HuH-7 (cell line): ENCODE measurements around the gene MYH7.
"Not testable (repeated sequence)": the region's sequence is repeated elsewhere in the genome, so short reads cannot be mapped to it uniquely, and the experiment has no call there.

Experiments
- DNase-seq: peaks from one replicate; pipeline ENCODE4 v3.0.0; 2011; ENCODE audit warnings: low spot score

MYH7 gene

DNA sequence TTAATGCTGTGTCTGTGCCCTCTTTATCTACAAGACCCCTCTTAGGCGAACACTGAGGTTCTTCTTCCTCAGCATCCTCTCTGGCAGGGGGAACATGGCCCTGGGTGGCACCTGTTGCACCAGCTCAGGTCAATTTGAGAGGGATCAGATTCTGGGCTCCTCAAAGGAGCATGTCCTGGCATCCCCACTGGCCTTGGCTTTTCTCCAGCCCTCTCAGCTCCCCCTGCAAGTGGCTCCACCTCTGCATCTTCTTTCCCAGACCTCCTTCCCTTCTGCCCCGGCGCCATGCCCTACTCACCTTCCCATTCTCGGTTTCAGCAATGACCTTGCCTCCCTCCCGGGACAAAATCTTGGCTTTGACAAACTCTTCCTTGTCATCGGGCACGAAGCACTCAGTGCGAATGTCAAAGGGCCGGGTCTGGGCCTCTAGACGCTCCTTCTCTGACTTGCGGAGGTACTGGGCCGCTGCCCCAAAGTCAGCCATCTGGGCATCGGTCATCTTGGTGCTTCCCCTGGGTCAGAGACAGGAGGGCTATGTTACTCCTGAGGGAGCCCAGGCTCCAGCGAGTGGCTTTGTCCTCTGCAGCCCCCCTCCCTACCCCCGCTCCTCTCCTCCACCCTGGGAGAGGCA, 28.6 kb downstream of the MYH7 start:
- DNase-seq: no peak

DNA sequence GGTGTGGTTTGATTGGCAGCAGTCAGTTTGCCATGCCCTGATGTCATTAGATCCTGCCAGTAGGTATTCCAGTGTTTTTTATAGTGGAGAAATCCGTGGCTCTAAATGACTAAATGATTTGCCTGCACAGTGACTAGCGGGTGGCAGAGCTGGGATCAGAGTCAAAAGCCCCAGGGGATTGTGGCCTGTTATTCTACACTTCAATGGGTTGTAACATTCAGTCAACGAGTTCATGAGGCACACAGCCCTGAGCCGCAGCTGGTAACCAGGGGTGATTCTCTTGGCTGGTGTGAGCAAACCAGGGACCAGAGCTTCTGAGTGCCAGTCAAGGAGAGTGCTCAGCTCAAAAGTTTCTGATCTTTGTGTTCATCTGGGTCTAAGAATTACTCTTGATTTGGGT, 29.2 kb downstream of the MYH7 start:
- no peak for DNase-seq

DNA sequence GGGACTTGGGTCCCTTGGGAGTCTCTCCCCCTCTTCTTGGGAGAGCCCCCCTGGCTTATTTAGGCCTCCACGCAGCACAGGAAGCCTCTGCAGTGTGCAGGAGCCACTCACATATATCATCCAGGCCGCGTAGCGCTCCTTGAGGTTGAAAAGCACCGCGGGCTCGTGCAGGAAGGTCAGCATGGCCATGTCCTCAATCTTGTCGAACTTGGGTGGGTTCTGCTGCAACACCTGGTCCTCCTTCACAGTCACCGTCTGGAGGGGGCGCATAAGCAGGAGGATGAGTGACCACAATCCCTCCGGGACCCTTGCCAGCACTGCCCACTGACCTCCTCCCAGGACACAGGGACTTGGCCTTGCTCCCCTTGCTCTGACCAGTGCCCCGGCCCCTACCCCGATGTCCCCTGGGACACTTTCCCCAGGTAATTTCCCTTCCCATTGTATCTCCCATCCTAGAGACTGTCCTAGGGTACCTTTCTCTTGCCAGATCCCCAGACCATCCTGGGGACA, 29.9 kb downstream of the MYH7 start:
- no peak for DNase-seq

DNA sequence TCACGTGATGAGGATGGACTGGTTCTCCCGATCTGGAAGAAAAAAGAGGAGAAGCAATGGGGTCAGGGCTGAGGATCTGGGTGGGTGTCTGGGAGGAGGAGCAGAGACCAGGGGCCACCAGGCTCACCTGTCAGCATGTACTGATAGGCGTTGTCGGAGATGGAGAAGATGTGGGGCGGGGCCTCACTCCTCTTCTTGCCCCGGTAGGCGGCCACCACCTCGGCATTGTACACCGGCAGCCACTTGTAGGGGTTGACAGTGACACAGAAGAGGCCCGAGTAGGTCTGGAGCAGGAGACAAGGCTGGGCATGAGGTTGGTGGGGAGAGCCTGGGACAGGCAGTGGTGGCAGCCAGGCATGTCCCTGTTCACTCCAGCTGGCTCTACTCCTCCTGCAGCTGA, 30.4 kb downstream of the MYH7 start:
- DNase-seq: no peak

DNA sequence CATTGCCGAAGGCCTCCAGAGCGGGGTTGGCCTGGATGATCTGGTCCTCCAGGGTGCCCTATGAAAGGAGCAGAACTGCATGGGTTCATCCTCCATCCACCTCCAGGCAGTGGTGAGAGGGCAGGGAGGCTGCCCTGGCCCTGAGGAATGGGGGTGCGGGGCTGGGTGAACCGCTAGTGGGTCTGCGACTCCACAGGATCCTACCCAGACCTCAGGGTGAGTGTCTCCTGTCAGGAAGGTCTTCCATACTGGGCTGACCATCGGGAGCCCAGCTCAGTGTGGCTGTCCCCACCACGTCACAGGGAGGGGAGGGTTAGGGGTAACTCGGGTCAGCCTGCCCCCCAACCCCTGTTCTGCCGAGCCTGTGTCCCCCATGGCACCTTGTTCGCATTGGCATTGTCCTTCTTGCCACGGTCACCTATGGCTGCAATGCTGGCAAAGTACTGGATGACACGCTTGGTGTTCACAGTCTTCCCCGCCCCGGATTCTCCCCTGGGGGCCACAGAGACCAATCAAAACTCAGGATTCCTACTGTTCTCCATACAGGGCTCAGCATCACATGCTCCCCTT, 31.0 kb downstream of the MYH7 start:
- no peak for DNase-seq

DNA sequence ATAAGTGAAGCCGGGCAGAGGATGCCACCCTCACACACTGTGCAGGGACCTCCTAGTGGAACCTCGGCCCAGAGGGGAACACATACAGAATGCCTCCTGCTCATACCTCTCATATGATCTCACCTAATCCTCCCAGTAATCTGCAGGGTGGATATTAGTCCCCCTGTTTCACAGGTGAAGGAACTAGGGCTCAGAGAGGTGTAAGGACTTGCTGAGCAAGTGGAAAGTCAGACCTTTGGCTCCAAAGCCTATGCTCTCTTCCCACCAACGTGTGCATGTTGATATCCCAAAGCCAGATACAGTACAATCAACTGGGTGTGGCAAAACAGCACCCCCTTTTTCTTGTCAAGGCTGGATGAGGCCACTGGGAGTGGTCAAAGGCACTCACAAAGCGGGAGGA, 31.6 kb downstream of the MYH7 start:
- no peak for DNase-seq

DNA sequence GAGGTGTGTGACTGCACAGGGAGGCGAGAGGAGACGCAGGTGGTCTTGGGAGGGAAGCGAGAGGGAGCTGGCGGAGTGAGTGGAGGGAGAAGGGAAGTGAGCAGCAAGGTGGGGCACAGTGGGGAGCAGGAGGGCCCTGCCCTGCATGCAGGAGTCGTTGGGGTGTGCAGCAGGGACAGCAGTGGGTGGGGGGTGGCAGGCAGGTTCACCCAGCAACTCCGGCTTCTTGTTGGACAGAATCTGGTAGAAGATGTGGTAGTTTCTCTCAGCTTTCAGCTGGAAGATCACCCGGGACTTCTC, 32.4 kb downstream of the MYH7 start:
- no peak for DNase-seq

DNA sequence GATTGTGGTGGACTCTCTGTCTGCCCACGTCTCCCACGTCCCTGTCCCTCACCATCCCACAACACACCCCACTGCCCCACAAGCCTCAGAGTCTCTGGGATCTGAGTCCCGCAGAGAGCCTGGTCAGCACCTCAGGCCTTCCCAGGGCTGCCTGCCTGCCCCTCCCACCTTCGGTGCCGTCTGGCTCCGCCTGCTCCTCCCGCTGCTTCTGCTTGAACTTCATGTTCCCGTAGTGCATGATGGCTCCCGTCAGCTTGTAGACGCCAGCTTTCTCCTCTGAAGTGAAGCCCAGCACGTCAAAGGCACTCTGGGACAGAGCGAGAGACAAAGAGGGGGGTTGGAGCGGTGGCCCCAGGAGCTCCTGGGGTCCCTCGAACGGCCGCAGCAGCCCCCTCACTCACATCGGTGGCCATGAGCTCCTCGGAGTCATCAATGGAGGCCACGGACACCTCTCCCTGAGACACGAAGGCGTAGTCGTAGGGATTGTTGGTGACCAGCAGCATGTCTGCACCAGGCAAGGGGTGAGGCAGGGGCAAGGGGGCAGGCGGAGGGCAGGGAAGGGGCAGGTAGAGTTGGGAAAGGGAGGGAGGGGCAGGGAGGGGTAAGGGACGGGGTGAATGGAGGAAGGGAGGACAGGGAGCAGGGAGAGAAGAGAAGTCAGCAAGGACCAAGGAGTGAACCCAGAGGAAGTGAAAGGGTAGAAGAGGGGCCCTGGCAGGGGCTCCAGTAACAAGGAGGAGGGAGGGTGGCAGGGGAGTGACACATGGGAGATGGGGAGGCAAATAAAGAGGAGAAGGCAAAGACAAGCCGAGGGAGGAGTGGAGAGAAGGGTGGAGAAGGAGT, 32.9 kb downstream of the MYH7 start:
- no peak for DNase-seq

DNA sequence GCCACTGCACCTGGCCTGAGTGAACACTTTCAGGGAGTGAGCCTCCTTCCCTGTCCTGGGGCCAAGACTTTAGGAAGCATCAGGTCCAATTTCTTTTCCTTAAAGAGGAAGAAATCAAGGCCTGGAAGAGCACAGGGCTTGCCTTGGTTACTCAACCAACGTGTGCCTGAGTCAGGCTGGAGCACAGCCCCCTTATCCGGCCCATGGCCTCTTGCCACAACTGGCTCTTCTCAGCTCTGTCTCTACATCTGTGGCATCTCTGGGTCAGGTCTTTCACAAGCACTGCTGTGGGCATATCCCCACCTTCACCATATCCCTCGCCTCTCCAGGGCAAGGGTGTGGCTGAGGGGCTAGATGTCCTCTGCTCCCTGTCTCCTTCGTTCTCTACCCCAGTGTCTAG, 34.2 kb downstream of the MYH7 start:
- no peak for DNase-seq

DNA sequence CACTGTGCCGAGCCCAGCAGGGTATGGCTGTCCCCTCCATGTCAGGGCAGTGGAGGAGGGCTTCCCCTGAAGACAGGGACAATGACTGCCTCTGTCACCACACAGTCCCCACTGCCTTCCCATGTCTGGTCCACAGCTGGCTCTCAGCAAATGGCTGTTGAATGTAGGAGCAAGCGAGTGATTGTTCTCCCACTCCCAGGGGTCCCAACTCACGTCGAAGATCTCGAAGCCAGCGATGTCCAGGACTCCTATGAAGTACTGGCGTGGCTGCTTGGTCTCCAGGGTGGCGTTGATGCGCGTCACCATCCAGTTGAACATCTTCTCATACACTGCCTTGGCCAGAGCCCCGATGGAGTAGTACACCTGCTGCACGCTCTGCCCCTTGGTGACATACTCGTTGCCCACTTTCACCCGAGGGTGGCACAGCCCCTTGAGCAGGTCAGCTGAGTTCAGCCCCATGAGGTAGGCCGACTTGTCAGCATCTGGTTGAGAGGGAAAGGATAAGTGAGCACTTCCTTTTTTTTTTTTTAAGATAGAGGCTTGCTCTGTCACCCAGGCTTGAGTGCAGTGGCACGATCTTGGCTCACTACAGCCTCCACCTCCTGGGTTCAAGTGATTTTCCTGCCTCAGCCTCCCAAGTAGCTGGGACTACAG, 34.8 kb downstream of the MYH7 start:
- DNase-seq: not testable (repeated sequence)

DNA sequence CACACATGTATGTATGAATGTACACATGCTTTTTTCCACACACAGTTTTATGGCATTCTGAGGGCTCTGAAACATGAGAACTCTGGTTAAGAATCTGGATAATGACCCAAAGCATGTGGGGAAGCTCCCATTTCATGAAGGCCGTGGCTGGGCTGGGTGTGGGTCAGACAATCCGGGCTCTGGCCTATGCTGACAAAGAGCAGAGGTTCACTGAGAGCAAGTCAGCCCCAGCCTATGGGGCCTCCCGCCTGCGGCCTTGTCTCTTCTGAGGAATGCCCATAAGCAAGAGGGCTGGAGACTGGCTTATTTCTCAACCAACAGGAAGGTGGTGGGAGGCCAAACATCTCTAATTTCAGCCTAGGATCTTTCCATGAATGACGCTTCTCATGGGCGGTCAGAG, 35.9 kb downstream of the MYH7 start:
- no peak for DNase-seq

DNA sequence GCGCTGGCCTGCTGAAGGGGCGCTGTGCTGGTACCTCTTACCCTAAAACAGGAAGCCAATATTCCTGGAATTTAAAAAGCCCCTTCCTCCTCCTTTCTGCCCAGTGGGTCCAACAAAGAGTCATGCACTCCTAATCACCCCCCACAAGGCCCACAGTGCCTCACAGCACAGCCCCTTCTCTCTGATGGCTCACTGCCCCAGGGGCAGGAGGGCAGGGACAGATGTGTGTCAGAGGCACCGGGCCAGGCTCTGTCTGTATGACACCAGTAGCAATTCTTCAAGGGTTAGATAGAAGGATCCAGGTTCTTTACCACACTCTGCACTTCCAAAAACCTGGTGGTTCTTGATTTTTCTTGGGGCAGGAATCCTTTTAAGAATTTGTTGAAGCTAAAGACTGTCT, 36.3 kb downstream of the MYH7 start:
- DNase-seq: no peak

DNA sequence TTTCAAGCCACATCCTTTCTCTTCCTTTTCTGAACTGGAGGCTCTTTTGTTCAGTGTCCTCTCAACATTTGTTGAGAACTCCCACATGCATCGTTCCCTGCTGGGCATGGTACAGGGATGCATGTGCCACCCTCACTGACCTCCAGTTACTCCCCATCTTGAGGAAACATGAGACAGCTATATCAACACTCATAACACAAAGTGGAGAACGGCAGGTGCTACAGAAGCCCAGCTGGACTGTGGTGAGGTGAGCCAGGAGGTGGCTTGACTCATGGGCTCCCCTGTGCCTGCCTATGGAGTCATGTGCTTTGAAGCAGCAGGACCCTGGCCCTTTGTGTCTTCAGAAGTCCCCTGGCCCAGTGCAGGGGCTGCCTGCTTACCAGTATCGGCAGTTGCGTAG, 37.1 kb downstream of the MYH7 start:
- DNase-seq: no peak

DNA sequence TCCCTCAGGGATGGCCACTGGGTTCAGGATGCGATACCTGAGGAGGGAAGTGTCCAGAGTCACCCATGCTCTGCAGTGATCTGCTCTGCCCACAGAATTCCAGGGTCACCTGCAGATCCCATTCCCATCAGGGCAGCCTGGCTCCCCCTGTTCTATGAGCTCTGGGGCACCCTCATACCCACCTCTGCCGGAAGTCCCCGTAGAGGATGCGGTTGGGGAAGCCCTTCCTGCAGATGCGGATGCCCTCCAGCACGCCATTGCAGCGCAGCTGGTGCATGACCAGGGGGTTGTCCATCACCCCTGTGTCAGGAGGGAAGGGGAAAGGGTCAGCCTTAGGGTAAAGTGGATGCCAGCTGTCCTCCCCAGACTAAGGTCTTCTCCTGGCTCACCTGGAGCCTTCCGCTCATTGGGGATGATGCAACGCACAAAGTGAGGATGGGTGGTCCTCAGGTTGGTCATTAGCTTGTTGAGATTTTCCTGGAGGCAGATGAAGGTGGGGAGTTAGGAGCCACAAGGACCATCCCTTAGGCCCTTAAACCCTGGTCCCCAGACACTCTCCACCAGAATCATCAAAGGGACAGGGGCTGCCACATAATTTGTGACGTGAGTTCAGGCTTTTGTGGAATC, 38.6 kb downstream of the MYH7 start:
- no peak for DNase-seq

DNA sequence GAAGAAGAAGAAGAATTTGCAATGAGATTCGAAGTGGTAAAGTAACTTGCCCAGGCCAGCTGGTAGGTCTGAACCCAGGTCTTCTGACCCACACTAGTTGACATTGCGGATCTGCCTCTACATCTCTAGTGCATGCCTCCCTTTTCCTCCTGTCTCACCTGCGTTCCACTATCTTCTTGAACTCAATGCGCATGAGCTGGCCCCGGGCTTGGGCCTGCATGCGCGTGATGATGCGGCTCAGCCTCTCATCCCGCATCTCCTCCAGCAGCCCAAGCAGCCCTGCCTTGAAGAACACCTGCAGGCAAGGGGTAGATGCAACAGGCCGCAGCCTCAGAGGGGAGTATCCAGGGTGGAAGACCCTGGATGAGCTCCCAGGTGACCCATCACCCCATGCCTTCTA, 39.3 kb downstream of the MYH7 start:
- DNase-seq: no peak

DNA sequence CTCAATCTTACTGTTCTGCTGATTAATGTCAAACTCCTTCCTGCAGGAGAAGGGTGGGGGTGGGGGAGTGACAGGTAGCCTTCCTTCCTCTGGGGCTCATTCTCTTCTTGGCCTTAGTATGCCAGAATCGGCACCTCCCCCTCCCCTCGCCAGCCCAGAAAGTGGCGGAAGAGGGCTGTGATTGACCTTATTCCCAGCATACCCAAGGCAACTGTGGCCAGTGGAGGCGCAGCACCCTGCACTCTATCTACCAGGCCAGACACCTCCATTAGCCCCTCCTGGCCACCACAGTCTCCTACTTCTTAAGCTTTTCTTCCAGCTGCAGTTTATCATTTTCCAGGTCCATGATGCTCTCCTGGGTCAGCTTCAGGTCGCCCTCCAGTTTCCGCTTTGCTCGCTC, 42.8 kb downstream of the MYH7 start:
- no peak for DNase-seq

DNA sequence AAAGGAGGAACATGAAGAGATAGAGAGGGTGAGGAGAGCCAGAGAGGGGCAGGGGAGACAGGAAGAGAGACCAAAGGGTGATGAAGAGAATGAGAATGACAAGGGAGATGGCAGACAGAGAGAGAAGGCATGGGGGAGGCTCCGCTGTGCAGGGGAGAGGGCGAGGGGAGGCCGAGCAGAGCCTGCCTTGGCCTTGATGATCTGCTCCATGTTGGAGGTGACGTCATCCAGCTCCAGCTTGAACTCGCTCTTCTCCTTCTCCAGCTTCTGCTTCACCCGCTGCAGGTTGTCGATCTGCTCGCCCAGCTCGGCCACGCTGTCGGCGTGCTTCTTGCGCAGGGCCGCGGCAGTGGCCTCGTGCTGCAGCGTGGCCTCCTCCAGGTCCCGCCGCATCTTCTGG, 45.6 kb downstream of the MYH7 start:
- DNase-seq: not testable (repeated sequence)

DNA sequence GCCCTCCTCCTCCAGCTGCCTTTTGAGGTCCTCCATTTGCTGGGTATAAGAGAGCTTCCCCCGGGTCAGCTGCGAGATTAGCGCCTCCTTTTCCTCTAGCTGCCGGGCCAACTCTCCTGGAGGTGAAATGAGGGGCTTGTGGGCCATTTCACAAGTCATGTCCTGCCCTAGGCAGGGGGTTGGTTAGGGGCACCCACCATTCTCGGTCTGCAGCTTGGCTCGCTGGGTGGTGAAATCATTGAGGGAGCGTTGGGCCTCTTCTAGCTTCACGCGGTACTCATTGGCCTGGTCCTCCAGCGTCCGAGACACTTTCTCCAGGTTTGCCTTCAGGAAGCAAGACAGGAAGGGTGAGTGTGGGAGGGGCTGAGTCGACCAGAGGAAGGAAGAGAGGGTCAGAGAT, 46.1 kb downstream of the MYH7 start:
- no peak for DNase-seq

DNA sequence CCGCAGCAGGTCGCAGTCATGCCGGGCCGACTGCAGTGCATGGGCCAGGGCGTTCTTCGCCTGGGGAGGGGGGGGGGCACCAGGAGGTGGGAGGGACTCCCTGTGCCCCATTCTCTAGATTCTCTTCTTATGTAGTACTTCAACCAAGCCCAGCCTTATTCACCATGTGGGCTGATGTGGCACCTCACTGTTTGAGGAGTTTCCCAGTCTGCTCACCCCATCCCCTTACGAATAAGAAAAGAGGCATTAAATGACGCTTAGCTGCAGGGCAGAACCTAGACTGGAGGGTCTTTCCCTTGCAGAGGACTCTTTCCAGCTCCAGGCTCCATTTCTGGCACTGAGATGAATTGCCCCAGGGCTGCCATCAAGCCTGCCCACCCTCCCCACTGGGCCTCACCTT, 46.5 kb downstream of the MYH7 start:
- no peak for DNase-seq

DNA sequence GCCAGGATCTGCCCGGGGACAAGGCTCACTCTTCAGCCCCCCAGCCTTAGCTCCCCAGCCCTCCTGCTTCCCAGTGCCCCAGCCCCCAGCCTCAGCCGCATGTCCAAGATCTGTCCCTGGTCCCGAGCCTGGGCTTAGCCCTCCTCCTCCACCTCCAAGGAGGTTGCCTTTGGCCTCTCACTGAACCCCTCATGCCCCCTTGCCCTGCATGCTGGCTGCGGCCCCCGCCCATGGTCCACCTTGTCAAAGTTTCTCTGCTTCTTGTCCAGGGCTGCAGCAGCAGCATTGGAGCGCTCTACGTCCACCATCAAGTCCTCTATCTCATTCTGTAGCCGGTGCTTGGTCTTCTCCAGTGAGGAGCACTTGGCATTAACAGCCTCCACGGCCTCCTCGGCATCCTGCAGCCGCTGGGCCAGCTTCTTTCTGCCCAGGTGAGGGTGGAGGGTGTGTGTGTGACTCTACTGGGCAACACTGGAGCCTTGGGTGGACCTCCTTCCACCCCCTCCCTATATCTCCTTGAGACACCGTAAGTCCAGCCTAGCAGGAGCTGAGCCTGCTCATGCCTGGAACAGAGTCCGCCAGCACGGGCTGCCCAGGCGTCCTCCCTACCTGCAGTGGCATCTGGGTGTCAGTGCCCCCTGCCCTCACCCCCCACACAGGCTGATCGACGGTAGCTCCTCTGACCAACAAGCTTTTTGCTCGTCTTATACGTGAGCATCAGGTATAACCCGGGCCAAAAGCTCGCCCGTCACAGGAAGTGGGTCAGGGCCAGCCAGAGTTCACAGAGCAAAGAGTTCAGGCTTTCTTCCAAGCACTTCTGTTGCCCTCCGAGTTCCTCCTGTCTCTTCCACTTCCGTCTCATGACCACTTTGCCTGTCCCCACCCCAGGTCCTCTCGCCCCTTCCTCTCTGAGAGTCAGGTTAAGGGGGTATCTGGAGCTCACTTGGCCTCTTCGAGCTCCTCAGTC, 47.3 kb downstream of the MYH7 start:
- DNase-seq: no peak

DNA sequence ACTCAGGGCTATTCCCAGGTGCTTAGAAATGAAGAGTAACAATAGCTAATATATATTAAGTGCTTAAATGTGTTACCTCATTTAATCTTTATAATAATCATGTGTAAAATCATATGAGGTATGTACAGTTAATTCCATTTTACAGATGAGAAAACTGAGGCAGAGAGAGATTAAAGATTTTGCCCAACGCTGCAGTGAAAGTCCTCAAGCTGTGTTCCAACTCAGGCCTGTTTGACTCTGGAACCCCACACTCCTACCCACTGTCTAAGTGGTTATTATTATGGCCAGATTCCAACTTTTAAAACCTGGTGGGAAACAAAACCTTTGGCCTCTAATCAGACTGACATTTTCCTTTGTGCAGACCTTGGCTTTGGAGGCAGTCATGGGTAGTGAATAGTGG, 48.5 kb downstream of the MYH7 start:
- DNase-seq: no peak
